Measurements from ENCODE around the gene FRMD6. TPM values are rescaled to one million over a fixed set of nuclear protein-coding genes. Genes with fewer than 3 reads are reported as not detected.

Gene FRMD6
- polyA plus RNA-seq, 1 experiment = 507 TPM

- DNase-seq (ENCODE audit: low read depth) = no peak
- POLR2A ChIA-PET = no interaction called here
- Histone ChIP-seq H3K4me3 (ENCODE audit: low read depth, low read length) (no peak overlapping the region), H3K27me3 (ENCODE audit: control insufficient read depth, insufficient read depth, low read length) (no peaks in the 10 kb centered on the region), H3K36me3 (ENCODE audit: control insufficient read depth, insufficient read depth, low read length) (peaks cover 6% of the 10 kb centered on the region)
- CTCF ChIA-PET = interaction anchor here (0.6 kb wide), 2 partner anchors 36 to 381 kb away, joined by 3 read pairs; no protein-coding TSS in a partner anchor
- TF ChIP-seq CTCF (IDR thresholded peaks at IDR 0.05; ENCODE audit: insufficient read depth, low read depth, low read length) = no peak
Observed at GRCh38 chr14:51666826-51667225, 15.1 kb downstream of the FRMD6 start.

- TF ChIP-seq CTCF (IDR thresholded peaks at IDR 0.05; ENCODE audit: insufficient read depth, low read depth, low read length) = no peak
- H3K36me3 ChIP-seq (ENCODE audit: control insufficient read depth, insufficient read depth, low read length) = peaks cover 7% of the 10 kb centered on the region
- ChIA-PET CTCF (interaction anchor here (1.2 kb wide), 1 partner anchor 111 kb away, joined by 3 read pairs; no protein-coding TSS in a partner anchor), POLR2A (no interaction called here)
- H3K27me3 ChIP-seq (ENCODE audit: control insufficient read depth, insufficient read depth, low read length) = no peaks in the 10 kb centered on the region
- DNase-seq (ENCODE audit: low read depth) = no peak
- no peak overlapping the region for H3K4me3 ChIP-seq (ENCODE audit: low read depth, low read length)
Observed at GRCh38 chr14:51668870-51669269, 17.2 kb downstream of the FRMD6 start.

GRCh38 chr14:51674294-51675002, 22.7 kb downstream of the FRMD6 start:
- DNase-seq (ENCODE audit: low read depth) = no peak
- no peak for TF ChIP-seq CTCF (IDR thresholded peaks at IDR 0.05; ENCODE audit: insufficient read depth, low read depth, low read length)
- Histone ChIP-seq H3K36me3 (ENCODE audit: control insufficient read depth, insufficient read depth, low read length) (peaks cover 6% of the 10 kb centered on the region), H3K27me3 (ENCODE audit: control insufficient read depth, insufficient read depth, low read length) (no peaks in the 10 kb centered on the region), H3K4me3 (ENCODE audit: low read depth, low read length) (no peak overlapping the region)
- ChIA-PET POLR2A (no interaction called here), CTCF (no interaction called here)

GRCh38 chr14:51676549-51676948, 24.8 kb downstream of the FRMD6 start:
- DNase-seq (ENCODE audit: low read depth) = no peak
- no peak for TF ChIP-seq CTCF (IDR thresholded peaks at IDR 0.05; ENCODE audit: insufficient read depth, low read depth, low read length)
- no peaks in the 10 kb centered on the region for H3K27me3 ChIP-seq (ENCODE audit: control insufficient read depth, insufficient read depth, low read length)
- peaks cover 8% of the 10 kb centered on the region for H3K36me3 ChIP-seq (ENCODE audit: control insufficient read depth, insufficient read depth, low read length)
- POLR2A ChIA-PET = no interaction called here
- H3K4me3 ChIP-seq (ENCODE audit: low read depth, low read length) = no peak overlapping the region
- CTCF ChIA-PET = no interaction called here

- no peak for DNase-seq (ENCODE audit: low read depth)
- POLR2A ChIA-PET = no interaction called here
- Histone ChIP-seq H3K4me3 (ENCODE audit: low read depth, low read length) (no peak overlapping the region), H3K27me3 (ENCODE audit: control insufficient read depth, insufficient read depth, low read length) (no peaks in the 10 kb centered on the region), H3K36me3 (ENCODE audit: control insufficient read depth, insufficient read depth, low read length) (peaks cover 6% of the 10 kb centered on the region)
- no peak for TF ChIP-seq CTCF (IDR thresholded peaks at IDR 0.05; ENCODE audit: insufficient read depth, low read depth, low read length)
- CTCF ChIA-PET = no interaction called here
Observed at GRCh38 chr14:51677266-51677665, 25.6 kb downstream of the FRMD6 start.
